Measurements from ENCODE around the gene SEPTIN8.

SEPTIN8 gene

DNA sequence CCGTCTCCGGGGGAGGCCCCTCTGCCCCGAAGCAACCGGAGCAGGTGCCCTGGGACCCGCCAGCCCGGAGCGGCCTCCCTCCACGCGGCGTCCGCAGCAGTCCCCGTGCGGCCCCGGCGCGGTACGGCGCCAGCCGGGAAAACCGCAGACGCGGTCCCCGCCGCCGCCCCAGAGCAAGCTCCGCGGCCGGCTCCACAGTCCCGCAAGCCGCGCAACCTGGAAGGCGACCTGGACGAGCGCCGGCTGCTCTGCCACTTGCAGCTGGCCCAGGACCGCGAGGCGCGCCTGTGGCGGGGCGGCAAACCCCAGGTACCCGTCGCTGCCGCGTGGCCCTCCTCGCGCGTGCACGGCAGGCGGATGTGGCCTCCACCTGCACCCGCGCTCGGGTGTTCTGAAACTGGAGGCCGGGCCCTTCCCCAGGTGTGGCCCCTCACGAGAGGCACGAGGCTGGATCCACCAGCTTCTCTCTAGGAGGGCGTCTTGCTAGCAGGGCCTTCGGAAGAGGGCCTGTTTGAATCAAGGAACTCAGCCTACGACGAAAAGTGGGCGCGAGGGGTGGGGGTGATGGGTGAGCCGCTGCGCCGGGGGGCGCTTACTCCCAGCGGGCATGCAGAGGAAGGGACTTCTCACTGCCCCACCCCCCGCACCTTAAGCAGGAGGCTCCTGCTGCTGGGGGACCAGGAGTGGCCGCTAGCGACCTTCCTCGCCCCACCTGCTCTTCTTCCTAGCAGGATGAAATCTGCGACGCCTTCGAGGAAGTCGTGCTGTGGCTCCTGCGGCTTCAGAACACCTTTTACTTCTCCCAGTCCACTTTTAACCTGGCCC is 29.2 kb downstream of the SEPTIN8 start:
- DNase-seq, result peak; percentile 37

DNA sequence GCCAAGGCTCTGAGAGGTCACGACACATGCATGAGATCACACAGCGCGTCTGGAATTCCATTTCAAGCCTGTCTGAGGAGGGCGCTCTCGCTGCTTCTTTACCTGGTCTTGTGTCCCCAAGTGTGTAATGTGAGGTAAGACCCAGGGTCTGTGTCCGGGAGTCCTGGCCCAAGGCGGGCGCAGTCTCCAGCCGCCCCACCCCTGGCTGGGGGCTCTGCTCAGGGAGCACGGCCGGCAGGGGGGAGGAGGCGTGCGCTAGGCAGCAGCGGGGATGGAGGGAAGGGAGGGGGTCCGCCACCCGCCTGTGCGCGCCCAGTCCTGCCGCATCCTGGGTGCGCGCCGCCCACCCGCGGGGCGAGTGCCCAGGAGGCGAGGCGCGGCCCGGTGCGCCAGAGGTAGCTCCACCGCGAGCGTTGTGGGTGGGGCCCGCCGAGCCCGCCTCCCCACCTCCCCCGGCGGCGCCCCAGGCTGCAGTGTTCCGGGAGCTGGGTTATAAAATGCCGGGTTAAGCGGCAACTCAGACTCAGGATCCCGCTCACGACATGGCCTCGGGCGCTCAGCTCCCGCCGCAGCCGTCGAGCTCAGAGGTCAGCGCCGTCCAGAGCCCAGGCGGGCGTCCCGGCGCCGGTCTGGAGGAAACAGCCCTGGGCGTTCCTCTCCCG is 30.0 kb downstream of the SEPTIN8 start, which contains the start of gene CCNI2:
CCNI2 (plus strand) TSS at position 473 of the 662 bp plus-strand sequence; CDS start at position 543, 70 bp downstream.
- peak; percentile 45 for DNase-seq

DNA sequence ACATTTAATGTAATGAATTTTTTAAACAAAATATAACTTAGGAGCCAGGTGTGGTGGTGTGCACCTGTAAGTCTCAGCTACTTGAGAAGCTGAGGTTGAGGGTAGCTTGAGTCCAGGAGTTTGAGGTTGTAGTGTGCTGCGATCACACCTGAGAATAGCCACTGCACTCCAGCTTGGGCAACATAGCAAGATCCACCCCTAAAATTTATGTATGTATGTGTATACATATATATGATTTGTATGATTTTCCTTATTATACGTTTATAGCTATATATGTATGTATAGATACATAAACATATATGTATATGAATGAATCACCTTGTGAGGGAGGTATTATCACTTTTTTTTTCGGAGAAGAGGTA is 30.5 kb downstream of the SEPTIN8 start:
- DNase-seq, result no peak

DNA sequence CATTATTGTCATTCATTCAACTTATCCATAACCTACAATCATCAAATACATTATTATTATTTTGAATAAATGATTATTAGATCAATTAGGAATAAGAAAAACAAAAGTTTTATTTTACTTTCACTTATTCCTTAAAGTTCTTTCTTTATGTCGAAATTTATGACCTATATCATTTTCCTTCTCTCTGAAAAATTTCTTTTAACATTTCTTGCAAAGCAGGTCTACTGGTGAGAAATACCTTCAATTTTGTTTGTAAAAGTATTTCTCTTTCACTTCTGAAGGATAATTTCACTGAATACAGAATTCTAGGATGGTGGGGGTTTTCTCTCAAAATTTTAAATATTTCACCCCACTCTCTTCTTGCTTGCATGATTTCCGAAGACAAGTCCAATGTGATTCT is 32.4 kb downstream of the SEPTIN8 start:
- no peak for DNase-seq

DNA sequence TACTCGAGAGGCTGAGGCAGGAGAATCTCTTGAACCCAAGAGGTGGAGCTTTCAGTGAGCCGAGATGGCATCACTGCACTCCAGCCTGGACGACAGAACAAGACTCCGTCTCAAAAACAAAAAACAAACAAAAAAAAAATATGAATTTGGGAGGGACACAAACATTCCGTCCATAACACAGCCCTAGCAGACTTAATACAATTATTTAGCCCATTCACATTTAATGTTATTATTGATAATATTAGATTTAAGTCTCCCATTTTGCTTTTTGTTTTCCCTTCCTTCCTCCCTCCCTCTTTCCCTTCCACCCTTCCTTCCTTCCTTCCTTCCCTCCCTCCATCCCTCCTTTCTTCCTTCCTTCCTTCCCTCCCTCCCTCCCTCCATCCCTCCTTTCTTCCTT is 34.4 kb downstream of the SEPTIN8 start:
- DNase-seq, result no peak

DNA sequence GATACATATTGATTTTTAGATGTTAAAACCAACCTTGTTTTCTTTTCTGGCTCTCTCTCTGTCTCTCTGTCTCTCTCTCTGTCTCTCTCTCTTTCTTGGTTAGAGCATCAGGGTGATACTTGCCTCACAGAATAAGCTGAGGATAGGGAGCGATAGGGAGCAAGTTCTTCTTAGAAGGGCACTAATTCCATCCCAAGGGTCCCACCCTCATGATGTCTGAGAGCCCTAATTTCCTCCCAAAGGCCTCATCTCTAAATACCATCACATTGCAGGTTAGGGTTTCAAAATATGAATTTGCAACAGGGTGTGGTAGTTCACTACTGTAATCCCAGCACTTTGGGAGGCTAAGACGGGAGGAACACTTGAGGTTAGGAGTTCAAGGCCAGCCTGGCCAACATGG is 34.9 kb downstream of the SEPTIN8 start:
- DNase-seq, result no peak

DNA sequence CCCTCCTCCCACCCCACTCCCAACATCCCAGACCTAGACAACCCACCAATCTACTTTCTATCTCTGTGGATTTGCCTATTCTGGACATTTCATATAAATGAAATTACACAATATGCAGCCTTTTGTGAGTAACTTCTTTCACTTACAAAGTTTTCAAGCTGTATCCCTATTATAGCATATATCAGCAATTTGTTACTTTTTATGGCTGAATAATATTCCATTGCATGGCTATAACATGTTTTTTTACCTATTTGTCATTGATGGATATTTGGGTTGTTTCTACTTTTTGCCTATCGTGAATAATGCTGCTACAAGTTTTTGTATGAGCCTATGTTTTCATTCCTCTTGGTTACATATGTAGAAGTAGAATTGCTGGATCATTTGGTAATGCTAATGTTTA is 37.8 kb downstream of the SEPTIN8 start:
- DNase-seq, result no peak

DNA sequence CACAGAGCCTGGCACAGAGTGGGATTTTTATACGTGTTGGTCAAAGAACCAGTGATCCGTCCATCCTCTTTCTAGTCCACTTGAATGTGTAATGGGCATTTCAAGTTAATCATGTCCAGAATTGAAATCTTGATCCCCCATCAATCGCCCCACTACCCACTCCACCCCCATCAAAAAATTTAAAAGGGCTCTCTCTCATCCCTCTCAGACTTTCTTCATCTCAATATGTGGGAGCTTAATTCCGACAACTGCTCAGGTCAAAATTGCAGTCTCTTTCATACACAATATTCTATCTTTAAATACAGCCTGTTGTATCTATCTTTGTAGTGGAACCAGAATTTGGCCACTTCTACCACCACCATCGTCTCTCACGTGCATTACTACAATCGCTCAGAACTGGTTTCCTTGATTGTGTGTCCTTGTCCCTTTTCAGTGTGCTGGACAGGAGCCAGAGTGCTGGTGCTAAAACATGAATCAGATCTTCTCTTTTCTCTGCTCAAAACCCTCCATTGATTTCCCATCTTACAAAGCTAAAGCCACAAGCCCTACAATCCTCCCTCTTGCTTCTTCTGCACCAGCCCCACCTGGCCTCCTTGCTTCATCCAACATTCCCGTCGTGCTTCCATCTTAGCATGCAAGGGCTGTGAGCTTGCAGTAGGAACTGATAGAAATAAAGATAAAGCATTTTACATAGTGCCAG is 38.9 kb downstream of the SEPTIN8 start:
- no peak for DNase-seq

DNA sequence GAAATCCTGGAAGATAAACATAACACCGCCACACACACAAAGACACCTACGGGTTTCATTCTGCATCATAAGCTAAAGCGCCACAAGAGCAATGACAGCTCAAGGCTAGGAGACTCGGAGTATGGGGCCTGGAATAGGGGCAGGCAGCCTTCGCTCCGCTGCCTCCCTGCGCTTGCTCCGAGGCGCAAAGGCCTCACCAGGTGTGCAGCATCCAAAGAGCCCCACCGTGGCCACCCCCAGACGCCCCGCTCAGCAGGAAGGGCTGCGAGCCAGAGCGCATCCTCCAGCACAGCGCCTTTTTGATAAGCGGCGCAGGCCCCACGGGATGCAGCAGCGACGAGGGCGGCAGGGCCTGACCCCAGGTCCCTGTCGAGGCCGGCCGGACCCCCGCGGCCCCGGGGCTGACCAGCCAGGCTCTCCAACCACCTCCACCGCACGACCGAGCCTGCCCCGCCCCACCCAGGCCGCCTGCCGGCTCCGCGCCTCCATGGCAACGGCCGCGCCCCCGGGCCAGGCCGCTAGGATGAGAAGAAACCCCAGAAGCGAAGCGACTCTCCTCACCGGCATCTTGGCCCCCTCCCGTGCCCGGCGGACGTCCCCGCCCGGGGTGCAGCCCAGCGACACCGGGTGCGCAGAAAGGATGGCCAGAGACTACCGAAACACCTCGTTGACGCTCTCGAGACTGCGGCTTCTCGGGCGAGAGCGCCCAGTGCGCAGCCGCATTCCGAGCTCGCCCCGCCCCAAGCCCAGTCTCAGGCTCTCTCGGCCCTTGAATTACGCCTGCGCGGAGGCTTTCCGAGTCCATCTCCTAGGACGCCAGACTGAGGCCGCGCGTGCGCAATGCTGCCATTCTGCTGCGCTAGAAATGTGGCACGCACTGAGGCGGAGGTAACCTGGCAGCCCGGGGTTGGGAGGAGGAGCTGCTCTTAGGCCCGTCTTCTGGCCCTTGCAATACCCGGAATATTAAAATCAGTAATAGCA is 39.9 kb downstream of the SEPTIN8 start, which contains the start of gene KIF3A:
KIF3A (minus strand) TSS at position 694 of the 981 bp plus-strand sequence; CDS start at position 567, 127 bp downstream.
- DNase-seq, result peak; percentile 99

DNA sequence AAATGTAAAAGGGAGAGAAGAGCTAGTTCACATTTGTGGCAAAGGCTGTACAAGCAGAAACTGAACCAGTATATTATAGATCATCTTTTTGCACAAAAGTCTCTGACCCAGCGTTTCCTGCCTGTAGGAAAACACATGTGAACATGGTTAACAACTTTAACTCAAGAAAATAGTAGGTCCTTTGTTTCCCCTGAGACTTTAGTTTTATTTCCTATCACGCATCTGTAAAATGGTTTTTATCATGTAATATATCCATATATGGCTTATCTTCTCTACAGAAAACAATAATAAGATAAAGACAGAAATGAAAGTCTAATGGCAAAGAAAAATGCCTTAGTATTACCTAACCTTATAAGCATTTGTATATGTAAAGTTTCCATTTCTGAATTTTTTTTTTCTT is 42.4 kb downstream of the SEPTIN8 start:
- no peak for DNase-seq

DNA sequence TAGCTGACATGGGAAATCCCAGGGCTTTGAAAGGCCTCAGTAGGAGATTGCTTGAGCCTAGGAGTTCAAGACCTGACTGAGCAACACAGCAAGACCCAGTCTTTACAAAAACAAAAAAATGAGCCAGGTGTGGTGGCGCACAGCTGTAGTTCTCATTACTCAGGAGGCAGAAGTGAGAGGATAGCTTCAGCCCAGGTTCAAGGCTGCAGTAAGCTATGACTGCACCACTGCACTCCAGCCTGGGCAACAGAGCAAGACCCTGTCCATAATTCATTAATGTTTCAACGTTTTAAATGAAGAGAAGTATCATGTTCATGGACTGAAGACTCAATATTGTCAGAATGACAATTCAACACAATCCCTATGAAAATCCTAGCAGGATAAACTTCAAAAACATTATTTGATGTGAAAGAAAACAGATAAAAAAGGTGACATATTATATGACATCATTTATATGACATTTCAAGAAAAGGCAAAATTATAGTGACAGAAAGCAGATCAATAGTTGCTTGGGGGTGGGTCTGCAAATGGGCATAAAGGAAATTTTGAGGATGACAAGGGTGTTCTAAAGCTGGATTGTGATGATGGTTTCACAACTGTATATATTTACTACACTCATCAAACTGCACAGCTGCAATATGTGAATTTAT is 43.4 kb downstream of the SEPTIN8 start:
- DNase-seq, result no peak

DNA sequence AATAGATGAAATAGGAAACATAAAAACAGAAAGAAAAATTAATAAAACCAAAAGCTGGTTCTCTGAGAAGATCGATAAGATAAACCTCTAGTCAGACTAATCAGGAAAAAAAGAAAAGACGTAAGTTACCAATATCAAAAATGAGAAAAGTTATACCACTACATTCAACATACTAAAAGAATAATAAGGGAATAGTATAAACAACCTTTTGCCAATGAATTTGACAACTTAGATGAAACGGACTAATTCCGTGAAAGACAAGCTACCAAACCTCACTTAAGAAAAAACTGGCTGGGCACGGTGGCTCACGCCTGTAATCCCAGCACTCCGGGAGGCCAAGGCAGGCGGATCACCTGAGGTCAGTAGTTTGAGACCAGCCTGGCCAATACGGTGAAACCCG is 47.1 kb downstream of the SEPTIN8 start:
- DNase-seq, result no peak

DNA sequence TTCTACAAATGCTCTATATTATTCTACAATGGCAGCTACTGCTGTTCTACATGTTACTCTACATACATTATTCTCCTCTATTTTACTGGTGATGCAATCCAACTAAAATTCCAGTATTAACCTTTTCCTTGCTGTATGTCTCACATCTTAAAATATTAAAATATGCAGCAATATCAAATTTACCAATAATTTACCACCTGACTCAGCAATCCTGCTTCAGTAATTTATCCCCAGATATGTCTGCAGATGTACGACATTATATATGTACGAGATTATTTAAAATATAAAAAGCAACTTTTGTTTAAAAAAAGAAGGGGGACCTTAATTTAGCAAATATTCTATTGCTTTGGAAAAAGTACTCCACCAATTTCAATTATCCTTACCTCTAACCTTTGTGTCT is 51.3 kb downstream of the SEPTIN8 start:
- DNase-seq, result no peak

DNA sequence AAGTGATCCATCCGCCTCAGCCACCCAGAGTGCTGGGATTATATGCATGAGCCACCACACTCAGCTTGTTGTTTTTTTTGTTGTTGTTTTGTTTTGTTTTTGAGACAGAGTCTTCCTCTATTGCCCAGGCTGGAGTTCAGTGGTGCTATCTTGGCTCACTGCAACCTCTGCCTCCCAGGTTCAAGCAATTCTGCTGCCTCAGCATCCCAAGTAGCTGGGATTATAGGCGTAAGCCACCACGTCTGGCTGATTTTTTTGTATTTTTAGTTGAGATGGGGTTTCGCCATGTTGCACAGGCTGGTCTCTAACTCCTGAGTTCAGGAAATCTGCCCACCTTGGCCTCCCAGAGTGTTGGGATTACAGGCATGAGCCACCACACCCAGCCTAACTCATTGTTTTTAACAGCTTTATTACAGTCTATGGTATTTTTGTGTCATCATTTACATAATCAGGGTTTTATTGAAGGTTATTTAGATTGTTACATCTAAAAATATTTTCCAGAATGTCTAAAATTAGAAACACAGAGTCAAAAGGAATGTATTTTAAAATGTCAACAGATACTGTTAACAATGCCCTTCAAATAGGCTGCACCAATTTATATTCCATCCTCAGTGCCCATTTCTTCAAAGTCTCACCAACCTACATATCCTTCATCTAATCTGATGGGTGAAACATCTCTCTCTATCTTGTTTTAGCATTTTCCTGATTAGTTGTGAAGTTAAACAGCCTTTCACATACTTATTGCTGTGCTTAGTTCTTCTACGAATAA is 58.3 kb downstream of the SEPTIN8 start:
- DNase-seq, result no peak

DNA sequence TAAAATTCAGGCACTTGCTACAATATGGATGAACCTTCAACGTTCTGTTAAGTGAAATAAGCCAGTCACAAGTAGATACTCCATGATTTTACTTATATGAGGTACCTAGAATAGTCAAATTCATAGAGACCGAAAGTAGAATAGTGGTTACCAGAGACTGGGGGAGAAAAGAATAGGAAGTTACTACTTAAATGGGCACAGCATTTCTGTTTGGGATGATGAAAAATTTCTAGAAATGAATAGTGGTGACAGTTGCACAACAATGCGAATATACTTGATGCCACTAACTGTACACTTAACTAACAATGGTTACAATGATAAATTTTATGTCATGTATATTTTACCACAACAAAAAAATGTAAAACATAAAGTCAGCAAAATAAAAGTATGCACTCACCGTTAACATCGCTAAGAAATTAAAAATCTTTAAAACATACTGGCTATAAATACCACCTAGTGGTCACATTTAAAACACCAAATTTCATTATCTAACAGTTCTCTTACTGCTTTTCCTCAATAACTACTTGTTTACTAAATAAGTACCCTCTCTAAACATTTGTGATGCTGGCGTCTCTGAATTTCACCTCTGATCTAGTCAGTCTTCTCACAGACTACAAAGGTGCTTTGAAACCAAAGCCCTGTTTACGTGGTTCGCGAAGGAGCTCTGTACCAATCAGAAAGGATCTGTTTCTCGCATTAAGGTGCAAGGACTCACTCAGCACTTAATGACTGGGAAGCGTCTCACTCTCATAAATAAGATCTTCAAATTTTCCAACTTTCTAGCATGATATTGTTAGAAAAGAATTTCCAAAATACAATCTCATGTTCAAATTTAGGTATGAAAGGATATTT is 62.4 kb downstream of the SEPTIN8 start:
- no peak for DNase-seq

DNA sequence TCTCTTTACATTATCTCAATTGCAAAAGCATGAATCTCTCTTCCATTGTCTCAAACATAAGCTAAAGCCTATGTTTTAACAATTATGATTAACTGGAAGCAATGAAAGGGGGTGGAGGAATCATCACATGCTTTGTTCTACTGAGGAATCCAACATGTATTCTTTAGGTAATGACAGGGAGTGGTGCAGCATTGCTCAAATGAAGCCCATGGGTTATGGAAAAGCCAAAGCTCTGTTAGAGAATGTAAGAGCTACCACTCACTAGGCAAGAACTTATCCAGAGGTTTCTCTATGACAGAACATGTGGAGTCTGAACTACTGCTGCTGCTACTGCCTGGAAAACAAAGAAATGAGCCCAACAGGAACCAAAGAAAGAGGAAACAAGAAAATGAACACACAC is 68.4 kb downstream of the SEPTIN8 start:
- no peak for DNase-seq

DNA sequence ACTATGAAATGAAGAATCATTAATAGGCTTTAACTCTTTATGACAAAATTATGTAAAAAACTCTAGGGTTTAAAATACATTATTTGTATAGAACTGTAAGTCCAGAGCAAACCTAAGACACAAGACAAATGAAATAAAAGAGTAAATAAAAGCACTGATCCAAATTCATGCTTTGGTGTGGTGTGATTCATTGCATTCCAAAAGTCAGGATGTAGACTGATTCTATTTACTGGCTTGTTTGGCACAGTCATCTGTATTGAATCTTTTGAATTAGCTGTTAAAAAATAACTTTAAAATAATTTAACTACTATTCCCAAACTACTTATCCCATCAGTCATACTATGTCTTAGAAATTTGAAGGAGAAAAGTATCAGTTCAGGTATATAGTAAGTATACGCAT is 72.2 kb downstream of the SEPTIN8 start:
- DNase-seq, result no peak

All from stimulated activated CD4-positive, alpha-beta T cell treated with anti-CD3 and anti-CD28 coated beads, Interleukin-1b, Interleukin-23, amount 100 ng/mL, for 48 hours (primary cell).